ENCODE data around the gene MRPL20.
"Not testable (repeated sequence)": the region's sequence is repeated elsewhere in the genome, so short reads cannot be mapped to it uniquely, and the experiment has no call there.

MRPL20 gene

DNA sequence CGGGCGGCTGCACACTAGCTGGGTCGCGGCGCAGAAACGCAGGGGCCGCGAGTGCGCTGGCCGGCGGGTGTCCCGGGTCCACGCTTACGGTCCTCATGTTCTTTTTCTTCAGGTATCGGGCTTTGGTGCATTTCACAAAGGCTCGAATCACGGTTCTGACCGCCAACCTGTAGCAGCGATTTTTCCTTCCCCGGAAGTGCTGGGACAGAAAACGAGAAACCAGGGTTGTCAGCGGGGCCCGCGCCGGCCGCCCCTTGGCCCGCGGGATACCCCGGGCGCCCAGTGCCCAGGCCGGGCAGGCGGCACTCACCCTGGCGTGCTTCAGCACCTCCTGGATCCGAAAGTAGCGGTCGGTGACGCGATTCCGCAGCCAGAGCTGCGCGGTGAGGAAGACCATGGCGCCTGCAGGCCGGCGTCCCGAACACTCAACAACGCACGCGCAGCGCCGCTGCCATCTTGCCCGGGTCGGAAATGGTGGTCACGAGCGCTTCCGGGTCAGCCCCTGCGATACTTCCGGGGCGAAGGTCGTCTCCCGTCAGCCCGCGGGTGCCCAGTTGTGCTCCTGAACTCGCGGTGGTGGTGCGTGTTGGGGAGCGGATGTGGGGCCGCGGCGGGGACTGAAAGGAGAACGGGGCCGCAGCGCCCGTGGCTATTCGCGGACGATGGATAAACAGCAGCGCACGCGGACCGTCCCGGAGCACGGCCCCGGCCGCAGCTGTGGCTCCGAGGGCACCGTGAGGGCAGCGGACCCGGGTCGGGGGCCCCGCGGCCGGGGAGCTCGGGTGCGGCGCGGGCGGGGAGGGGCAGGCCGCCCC, at the start of gene MRPL20:
Gene MRPL20 (minus strand): TSS at position 473 of the 815 bp plus-strand sequence. CDS start 76 bp downstream, at position 397.
- DNase-seq, result peak; percentile 89

- DNase-seq, result not testable (repeated sequence)
Observed at GRCh38 chr1:1456683-1457255, 49.7 kb upstream of the MRPL20 start.

DNA sequence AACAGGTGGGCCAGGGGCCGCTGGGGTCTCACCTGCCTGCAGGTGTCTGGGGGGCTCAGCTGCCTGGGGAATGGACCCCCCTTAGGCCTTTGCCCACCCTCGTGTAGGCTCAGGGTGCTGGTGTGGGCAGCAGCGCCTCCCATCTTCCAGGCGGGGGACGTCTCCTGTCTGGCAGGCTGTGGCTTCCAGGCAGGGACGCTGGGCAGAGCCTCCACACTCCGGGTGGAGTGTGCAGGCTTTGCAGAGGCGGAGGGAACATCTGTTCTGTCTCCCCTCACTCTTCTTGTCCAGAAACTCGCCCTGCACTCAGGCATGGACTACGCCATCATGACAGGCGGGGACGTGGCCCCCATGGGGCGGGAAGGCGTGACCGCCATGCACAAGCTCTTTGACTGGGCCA, 48.8 kb upstream of the MRPL20 start:
- DNase-seq, result not testable (repeated sequence)

- DNase-seq, result no peak
Observed at GRCh38 chr1:1455366-1455884, 48.3 kb upstream of the MRPL20 start.

DNA sequence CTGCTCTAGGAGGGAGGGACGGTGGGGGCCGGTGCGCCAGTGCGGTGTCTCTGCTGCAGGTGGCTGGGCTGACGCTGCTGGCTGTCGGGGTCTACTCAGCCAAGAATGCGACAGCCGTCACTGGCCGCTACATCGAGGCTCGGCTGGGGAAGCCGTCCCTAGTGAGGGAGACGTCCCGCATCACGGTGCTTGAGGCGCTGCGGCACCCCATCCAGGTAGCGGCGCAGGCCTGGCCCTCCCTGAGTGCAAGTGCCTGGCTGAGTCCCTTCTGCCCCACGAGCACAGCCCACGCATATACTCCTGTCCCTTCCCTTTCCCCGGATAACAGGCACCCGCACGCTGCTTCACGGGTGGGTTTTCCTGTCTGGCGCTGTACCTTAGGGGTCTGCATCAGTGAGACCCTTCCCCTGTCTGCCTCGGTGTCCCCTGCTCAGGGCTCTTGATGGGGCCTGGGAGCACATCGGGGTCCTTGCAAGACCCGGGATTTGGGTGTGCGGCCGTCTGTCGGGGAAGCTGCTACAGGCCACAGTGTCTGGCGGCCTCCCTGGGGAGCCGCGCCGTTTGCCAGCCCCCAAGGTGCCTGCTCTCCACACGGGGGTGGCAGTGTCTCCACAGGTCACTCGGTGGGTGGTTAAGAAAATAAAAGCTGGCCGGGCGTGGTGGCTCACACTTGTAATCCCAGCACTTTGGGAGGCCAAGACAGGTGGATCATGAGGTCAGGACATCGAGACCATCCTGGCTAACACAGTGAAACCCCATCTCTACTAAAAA, 47.4 kb upstream of the MRPL20 start:
- not testable (repeated sequence) for DNase-seq

DNA sequence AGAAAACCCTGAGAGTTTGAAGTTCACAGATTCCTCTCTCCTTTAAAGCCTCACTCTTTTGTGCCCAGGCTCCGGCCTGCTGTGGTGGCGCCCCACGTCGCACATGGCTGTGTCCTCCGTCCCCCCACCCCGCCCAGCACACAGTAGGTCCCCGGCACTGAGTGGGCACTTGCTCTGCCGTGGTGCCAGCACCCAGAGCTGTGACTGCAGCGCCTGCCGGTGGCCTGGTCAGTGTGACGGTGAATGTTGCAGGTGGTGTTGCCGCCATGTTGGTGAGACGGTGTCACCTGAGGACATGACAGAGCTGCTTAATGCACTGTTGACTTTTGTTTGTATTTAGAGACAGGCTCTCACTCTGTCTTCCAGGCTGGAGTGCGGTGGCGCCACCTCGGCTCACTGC, 45.8 kb upstream of the MRPL20 start:
- no peak for DNase-seq

GRCh38 chr1:1452365-1452739, 45.3 kb upstream of the MRPL20 start:
- not testable (repeated sequence) for DNase-seq

DNA sequence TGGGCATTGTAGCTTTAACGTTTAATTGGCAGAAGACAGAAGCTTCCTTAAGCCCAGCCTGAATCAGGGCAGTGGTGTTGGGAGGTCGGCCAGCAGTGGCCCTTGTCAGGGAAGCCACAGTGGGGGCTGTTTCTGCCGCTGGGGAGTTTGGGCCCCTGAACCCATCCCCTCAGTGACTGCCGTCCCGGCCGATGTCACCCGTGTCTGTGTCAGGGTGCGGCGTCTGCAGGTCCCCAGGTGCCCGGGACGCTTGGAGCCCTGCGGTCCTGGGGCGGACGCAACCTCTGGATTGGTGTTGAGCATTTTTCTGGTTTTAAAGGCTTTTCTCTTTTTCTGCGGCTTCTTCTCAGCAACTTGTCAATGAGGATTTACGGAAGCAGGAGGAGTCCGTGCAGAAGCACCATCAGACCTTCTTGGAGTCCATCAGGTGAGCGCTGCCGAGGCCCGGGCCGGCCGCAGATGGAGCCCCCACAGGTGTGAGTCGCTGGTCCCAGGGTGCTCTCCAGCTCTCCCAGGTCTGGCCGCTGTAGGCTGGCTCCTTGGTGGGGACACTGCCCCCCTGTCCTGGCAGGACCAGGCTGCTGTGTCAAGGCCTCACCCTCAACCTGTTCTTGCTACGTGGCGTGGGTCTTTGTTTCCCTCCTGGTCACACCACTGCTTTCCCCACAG, 44.7 kb upstream of the MRPL20 start:
- no peak for DNase-seq

DNA sequence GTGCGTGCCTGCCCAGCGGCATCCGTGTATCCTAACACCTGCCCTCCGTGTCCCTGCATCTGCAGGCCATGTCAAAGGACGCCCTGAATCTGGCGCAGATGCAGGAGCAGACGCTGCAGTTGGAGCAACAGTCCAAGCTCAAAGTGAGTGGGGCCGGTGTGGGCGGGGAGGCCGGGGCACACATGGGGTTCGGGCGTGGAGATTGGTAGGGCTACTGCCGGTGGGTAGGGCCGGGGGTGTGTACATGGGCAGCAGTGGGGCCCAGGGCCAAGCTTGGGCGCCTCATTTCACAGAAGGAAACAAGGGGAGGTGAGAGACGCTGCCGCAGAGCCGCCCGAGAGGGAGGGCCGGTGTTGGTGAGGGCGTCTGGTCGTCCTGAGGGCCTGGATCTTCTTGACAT, 43.5 kb upstream of the MRPL20 start:
- not testable (repeated sequence) for DNase-seq

DNA sequence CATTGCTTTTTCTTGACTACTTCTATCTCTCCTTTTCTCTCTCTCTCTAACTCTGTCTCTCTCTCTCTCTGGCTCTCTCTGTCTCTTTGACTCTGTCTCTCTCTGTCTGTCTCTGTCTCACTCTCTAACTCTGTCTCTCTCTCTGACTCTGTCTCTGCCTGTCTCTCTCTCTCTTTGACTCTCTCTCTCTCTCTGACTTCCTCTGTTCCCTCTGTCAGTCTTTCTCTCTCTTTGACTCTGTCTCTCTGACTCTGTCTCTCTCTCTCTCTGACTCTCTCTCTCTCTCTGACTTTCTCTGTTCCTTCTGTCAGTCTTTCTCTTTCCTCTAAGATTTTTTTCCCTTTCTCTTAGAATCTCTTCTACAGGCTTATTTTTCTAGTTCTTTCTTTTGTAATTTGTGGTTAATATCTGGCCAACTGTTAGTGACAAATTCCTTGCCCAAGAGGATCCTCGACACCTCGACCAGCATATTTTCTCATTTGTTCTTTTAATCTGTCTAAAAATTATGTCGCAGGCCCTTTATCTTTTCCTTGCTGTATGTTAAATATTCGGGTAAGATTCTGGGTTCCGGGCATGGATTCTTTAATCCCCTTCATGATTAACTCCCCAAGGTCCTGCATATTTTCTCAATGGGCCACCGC, 42.1 kb upstream of the MRPL20 start, which contains the start of gene ATAD3C:
Gene ATAD3C (plus strand): TSS at position 591 of the 641 bp plus-strand sequence. CDS start 995 bp downstream, outside the sequence.
- DNase-seq, result no peak

- DNase-seq, result not testable (repeated sequence)
Observed at GRCh38 chr1:1446631-1447030, 39.5 kb upstream of the MRPL20 start.

DNA sequence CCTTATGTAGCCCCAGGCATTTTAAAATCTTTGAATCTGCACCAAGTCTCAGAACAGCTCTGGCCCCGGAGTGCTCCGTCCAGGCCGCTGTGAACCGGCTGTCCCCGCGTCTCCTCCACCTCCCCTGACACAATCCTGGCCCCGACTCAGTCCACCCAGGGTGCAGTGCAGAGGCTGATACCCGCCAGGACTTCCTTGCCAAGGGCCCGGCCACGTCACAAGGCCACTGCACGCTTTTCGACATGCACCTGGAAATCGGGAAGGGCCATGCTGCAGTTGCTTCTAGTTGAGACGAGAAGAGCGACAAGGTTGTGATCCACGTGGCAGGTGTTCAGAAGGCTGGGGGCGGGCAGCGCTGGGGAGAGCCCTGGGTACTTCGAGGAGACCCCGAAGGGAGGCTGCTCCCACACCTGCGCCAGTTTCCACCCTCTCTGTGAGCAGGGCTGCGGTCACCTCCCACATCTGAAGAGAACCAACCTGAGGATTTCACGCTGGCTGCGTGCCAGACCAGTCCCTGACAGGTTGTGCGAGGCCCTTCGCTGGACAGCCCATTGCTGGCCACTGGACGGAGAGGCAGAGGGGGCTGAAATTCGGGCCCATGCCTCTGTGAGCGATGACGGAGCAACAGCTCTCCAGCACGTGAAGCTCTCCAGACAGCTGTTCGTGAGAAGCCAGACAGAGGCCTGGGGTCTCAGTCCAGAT, 35.1 kb upstream of the MRPL20 start:
- no peak for DNase-seq

DNA sequence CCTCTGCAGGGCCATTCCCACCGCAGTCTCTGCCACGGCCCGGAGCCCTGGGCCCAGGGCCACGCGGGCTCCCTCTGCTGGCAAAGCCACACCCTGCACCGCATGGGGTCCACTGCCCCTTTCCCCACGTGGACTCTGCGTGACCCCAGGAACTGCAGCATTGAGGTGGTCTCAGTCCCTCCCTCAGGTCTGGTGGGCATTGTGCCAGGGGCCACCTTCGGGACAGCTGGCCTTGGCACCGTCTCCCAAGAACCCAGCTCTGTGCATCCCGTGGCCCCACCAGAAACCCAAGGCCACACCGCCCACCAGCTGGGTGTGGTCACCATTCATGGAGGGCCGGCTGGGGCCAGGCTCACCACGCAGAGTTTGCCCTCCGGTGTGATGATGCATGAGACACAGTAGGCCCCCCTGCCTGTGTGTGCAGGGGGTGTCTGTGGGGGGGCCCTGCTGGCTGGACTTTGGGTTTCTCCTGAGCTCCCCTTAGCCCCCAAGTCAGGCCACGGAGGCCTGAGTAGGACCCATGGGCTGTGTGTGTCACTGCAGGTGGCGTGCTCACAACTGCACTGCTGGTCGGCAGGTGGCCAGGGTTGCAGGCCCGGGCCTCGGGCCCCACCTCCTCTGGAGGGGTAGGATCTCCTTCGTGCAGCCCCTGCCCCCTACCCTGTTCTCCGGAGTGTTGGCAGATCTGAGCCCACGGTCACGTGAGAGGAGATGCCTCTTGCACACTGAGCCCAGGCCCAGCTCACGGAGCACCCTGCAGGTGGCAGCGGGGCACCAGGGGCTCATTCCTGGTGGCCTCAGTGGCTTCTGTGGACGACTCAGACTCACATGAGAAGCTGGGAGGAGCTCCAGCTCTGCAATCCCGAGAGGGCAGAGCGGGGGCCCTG, 34.2 kb upstream of the MRPL20 start:
- DNase-seq, result peak; percentile 31

DNA sequence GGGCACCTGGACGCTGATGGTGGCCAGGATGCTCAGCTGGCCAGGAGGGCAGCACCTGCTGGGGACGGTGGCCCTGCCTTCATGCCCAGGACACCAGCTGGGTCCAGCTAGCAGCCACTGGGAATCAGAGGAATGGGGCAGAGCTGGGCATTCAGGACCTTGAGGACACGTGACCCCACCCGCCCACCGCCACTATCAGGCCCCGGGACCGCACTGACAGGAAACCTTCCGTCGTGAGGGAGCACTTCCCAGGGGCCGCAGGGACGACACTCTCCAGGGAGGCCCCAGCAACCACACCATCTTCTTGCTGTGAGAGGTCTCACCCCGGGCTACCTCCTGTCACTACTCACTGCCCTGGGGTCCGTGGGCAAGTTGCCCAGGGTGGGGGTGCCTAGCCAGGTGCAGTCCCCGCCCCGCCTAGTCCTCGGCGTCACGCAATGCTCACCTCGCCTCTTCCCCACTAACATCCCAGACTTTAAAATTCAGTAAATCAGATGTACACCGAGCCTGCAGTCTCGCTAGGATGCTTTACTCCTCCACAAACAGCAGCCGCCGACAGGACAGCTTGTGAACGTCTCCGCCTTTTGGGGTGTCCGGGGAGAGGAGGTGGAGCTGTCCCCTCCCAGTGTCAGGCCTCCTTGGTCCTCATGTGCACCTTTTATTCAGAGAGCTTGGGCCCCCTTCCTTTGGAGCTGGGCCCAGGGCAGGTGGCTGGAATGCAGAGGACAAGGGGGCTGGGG, 33.3 kb upstream of the MRPL20 start:
- DNase-seq, result no peak

DNA sequence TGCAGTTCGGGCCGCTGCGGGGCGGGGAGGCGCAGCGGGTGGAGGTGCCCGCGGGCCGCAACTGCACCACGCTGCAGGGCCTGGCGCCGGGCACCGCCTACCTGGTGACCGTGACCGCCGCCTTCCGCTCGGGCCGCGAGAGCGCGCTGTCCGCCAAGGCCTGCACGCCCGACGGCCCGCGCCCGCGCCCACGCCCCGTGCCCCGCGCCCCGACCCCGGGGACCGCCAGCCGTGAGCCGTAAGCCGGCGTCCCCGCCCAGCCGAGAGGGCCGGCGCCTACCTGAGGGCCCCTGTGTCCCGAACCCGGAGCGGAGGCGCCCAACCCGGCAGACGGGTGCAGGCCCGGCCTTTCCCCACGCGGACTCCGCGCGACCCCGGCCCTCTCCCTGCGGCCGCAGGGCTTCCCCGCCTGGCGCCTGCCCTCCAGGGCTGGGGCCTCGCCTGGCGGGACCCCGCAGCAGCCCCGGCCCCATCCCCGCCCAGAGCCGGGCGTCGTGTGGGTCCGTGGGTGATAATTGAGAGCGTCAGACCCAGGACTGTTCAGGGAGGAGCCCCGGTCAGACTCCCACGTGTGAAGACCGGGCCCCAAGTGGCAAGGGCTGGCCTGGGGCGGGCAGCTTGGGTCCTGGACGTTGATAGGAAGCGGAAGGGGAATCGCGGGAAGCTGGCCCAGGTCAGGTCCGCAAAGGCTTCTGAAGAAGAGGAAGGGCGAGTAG, 32.6 kb upstream of the MRPL20 start:
- no peak for DNase-seq

DNA sequence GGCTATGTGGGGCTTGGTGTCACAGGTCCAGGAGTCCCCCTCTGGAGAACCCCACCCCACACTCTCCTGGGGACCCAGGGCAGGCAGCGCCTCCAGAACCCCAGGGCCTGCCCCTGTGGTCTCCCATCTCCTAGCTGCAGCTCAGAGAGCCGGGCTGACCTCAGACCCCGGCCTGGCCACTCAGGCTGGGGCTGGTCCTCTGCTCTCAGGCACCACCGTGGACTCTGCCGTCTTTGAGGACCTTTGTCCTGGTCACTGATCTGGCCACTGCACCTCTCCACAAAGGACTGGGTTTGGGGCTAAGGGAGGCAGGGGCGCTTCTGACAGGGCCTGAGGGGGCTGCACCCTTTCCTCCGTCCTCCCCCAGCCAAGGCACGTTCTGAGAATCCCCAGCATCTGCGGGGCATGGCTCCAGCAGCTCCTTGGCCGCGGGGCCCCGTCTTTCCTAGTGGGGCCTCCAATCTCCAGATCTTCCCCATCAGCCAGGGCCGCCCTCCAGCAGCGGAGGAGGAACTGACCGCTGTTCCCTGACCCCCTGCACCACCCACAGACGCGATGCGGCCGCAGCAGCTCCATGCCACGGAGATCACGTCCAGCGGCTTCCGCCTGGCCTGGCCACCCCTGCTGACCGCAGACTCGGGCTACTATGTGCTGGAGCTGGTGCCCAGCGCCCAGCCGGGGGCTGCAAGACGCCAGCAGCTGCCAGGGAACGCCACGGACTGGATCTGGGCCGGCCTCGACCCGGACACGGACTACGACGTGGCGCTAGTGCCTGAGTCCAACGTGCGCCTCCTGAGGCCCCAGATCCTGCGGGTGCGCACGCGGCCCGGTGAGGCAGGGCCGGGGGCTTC, 31.7 kb upstream of the MRPL20 start:
- DNase-seq, result no peak

DNA sequence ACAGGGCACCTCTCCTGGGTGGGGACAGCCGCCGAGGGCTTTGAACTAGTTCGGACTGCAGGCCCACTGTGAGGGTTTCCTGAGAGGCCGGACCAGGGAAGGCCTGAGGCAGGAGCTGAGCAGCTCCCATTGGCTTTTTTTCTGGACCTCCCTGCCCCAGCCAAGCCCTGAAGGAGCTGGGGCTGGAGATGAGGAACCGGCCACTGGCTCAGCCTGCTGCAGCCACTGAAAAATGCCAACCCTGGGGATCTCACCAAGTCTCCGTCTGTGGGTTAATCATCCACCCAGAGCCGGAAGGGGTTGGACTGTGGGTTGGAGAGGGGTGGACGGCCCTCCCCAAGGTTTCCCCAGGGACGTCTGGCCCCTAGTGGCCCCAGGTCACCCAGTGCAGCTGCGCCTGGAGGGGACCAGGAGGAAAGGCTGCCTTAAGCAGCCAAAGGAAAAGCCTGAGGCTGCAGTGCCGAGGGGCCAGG, 30.8 kb upstream of the MRPL20 start:
- DNase-seq, result no peak
